ENCODE results near the gene KLF2.

DNA sequence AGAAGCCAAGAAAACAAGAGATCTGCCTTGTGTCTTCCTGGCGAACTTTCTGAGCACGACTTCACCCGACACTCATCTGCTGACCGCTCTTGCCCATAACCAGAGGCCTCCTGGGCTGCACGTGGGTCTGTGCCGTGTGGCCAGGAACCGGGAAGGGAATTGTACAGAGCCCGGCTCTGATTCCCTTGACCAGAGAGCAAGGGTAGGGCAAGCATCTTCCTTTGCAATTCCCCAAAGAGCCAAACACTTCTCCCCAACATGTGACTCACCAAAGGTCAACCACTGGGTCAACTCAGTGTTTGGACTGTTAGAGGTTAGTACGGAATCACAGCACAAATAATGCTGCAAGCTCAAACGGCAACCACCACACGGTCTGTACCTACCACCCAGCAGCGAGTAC, 48.9 kb downstream of the KLF2 start:
- TF ChIP-seq POLR2A (IDR thresholded peaks at IDR 0.05), result no peak
- TF ChIP-seq, protein P1, sequence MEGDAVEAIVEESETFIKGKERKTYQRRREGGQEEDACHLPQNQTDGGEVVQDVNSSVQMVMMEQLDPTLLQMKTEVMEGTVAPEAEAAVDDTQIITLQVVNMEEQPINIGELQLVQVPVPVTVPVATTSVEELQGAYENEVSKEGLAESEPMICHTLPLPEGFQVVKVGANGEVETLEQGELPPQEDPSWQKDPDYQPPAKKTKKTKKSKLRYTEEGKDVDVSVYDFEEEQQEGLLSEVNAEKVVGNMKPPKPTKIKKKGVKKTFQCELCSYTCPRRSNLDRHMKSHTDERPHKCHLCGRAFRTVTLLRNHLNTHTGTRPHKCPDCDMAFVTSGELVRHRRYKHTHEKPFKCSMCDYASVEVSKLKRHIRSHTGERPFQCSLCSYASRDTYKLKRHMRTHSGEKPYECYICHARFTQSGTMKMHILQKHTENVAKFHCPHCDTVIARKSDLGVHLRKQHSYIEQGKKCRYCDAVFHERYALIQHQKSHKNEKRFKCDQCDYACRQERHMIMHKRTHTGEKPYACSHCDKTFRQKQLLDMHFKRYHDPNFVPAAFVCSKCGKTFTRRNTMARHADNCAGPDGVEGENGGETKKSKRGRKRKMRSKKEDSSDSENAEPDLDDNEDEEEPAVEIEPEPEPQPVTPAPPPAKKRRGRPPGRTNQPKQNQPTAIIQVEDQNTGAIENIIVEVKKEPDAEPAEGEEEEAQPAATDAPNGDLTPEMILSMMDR (IDR thresholded peaks at IDR 0.05), result no peak

Measured in esophagus squamous epithelium (tissue), 4 donors.